ENCODE results near the gene ATP6V0E1. TPM values are rescaled to one million over a fixed set of nuclear protein-coding genes. Genes with fewer than 3 reads are reported as not detected.

ATP6V0E1 gene
- total RNA-seq, 1 experiment from 2014 or later: 216 TPM

DNA sequence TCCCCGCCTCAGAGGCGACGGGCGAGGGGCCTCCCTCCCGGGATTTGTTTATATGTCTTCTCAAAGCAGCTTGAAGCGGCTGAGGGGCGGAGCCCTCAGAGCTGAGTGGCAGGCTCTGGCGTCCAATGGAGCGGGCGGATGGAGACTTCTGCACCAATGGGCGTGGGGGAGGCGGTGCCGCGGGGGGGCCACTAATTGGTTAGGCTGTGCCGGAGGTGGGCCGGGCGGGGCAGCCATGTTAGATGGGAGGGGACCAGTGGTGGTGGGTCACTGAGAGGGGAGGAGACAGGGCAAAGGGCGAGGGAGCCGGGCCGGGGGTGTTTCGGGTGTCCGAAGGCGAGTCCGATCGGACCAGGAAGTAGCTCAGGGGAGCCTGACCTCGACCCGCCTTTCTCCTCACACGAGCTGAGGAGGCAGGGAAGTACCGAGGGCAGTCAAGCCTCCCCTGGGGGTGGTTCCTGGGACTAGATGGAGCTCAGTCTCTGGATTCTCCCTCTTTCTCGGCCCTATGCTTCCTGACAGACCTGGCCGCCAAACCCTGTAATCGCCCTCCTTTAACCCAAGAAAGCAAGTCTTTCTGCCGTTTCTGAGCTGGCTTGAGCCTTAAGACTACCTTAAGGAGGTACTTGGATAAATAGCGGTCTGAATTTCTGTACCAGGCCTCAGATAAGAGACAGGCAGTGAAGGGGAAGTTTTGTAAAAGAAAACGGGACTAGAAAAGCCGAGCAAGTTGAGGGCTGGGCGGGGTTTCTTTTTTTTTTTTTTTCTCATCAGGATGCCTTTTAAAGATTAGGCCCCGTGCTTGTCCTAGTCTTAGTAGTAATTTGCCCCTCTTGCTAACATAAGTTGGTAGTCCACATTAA, 73.7 kb downstream of the ATP6V0E1 start:
- ChIA-PET POLR2A (interaction anchor here (0.6 to 1.4 kb wide), 12 partner anchors 12 to 350 kb away, joined by 3 to 17 read pairs (median 4); partner anchors contain the start of genes ATP6V0E1, BNIP1 and STC2), CTCF (interaction anchor here (0.6 to 2.2 kb wide), 16 partner anchors 8 to 1597 kb away, joined by 3 to 29 read pairs (median 4); partner anchors contain the start of genes ATP6V0E1, BNIP1 and RPL26L1)
- H3K9me3 Mint-ChIP-seq (ENCODE audit: unreplicated experiment): no peaks in the 10 kb centered on the region
- BruUV-seq (replicated peaks): TSS peak; percentile 52
- TF ChIP-seq, protein P1, sequence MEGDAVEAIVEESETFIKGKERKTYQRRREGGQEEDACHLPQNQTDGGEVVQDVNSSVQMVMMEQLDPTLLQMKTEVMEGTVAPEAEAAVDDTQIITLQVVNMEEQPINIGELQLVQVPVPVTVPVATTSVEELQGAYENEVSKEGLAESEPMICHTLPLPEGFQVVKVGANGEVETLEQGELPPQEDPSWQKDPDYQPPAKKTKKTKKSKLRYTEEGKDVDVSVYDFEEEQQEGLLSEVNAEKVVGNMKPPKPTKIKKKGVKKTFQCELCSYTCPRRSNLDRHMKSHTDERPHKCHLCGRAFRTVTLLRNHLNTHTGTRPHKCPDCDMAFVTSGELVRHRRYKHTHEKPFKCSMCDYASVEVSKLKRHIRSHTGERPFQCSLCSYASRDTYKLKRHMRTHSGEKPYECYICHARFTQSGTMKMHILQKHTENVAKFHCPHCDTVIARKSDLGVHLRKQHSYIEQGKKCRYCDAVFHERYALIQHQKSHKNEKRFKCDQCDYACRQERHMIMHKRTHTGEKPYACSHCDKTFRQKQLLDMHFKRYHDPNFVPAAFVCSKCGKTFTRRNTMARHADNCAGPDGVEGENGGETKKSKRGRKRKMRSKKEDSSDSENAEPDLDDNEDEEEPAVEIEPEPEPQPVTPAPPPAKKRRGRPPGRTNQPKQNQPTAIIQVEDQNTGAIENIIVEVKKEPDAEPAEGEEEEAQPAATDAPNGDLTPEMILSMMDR (IDR thresholded peaks at IDR 0.05; ENCODE audit: insufficient read depth in 1 of 2, low read depth in 1 of 2, low read length in 1 of 2, severe bottlenecking in 1 of 2, unreplicated experiment in 1 of 2): peak in 1 of 2 experiments; percentile 30
- intact Hi-C loops (cut with micrococcal nuclease; ENCODE audit: unreplicated experiment): loop anchor here (1.0 to 5.0 kb wide), 6 partner anchors 12 to 273 kb away; partner anchors contain the start of gene BNIP1
- DNase-seq: peak; percentile 100
- Histone ChIP-seq H3K36me3 (ENCODE audit: control insufficient read depth, insufficient read depth, low read length) (no peaks in the 10 kb centered on the region), H3K27me3 (replicated peaks; ENCODE audit: control insufficient read depth, insufficient read depth, low read length) (no peaks in the 10 kb centered on the region), H3K9me3 (no peaks in the 10 kb centered on the region), H3K4me3 (ENCODE audit: low read depth, low read length) (peak overlapping the region; percentile 95), H3K4me1 (peaks cover 22% of the 10 kb centered on the region)
- H3K27ac Mint-ChIP-seq (ENCODE audit: unreplicated experiment): peak overlapping the region; percentile 90
- peaks cover 15% of the 10 kb centered on the region for H3K4me1 Mint-ChIP-seq (ENCODE audit: low read depth, unreplicated experiment)
- peak overlapping the region; percentile 94 for H3K4me3 Mint-ChIP-seq (ENCODE audit: unreplicated experiment)
- H3K27me3 Mint-ChIP-seq (ENCODE audit: insufficient read depth, unreplicated experiment): no peaks in the 10 kb centered on the region
- H3K36me3 Mint-ChIP-seq (ENCODE audit: insufficient read depth, unreplicated experiment): peaks cover 18% of the 10 kb centered on the region

DNA sequence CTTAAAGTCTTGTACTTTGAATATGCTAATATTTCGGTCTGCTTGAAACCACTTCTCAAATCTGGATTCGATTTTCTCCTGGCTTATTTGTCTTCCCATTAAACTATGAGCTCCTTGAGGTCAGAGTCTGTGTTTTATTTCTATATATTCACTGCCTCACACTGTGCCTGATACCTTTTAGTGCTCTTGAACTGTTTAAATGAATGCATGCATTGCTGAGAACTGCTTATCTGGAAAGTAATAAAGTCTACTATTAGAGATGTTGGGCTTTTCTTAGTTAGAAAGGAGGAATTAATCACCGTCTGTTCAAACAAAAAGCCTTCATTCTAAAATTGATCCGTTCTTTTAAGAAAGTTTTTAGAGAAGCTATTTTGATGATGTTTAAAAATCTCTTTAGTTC, 78.6 kb downstream of the ATP6V0E1 start:
- peaks cover 7% of the 10 kb centered on the region; the same call in 1 of the 2 replicates for H3K4me1 ChIP-seq
- Mint-ChIP-seq H3K27ac (ENCODE audit: unreplicated experiment) (no peak overlapping the region), H3K27me3 (ENCODE audit: insufficient read depth, unreplicated experiment) (no peaks in the 10 kb centered on the region), H3K4me1 (ENCODE audit: low read depth, unreplicated experiment) (no peaks in the 10 kb centered on the region), H3K4me3 (ENCODE audit: unreplicated experiment) (no peak overlapping the region), H3K9me3 (ENCODE audit: unreplicated experiment) (no peaks in the 10 kb centered on the region), H3K36me3 (ENCODE audit: insufficient read depth, unreplicated experiment) (peaks cover 5% of the 10 kb centered on the region)
- ChIA-PET CTCF (no interaction called here), POLR2A (no interaction called here)
- no peaks in the 10 kb centered on the region for H3K27me3 ChIP-seq (replicated peaks; ENCODE audit: control insufficient read depth, insufficient read depth, low read length)
- H3K4me3 ChIP-seq (ENCODE audit: low read depth, low read length): no peak overlapping the region
- BruUV-seq (replicated peaks): no TSS peak
- H3K9me3 ChIP-seq: no peaks in the 10 kb centered on the region
- TF ChIP-seq, protein P1 (IDR thresholded peaks at IDR 0.05; ENCODE audit: insufficient read depth in 1 of 2, low read depth in 1 of 2, low read length in 1 of 2, severe bottlenecking in 1 of 2, unreplicated experiment in 1 of 2): no peak
- H3K36me3 ChIP-seq (ENCODE audit: control insufficient read depth, insufficient read depth, low read length): no peaks in the 10 kb centered on the region
- no peak for DNase-seq
- intact Hi-C loops (cut with micrococcal nuclease; ENCODE audit: unreplicated experiment): no loop called here

DNA sequence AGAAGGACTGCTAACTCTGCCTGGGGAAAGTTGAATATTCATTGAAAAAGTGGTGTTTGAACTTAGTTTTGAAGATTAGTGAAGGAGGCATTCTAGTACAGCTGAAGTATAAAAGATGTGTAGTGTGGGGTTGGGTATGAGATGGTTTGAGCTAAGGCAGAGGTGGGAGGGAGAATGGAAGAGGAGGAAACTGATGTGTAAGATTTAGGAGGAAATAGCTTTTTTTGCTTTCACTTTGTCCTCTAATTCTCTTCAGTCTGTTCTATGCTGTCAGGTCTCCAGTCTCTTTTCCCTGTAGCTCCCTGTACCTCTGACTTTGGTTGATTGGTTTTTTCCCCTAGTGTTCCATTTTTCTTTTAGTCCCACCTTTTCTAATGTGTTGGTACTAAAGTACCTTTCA, 81.6 kb downstream of the ATP6V0E1 start:
- H3K27me3 Mint-ChIP-seq (ENCODE audit: insufficient read depth, unreplicated experiment): no peaks in the 10 kb centered on the region
- 0 out of 2 replicates have a peak, but pooled peaks cover 3% of the 10 kb centered on the region for H3K4me1 ChIP-seq
- H3K9me3 ChIP-seq: no peaks in the 10 kb centered on the region
- POLR2A ChIA-PET: interaction anchor here (0.6 kb wide), 1 partner anchor 11 kb away, joined by 4 read pairs; no protein-coding TSS in a partner anchor
- BruUV-seq (replicated peaks): no TSS peak
- no peaks in the 10 kb centered on the region for H3K27me3 ChIP-seq (replicated peaks; ENCODE audit: control insufficient read depth, insufficient read depth, low read length)
- TF ChIP-seq, protein P1 (IDR thresholded peaks at IDR 0.05; ENCODE audit: insufficient read depth in 1 of 2, low read depth in 1 of 2, low read length in 1 of 2, severe bottlenecking in 1 of 2, unreplicated experiment in 1 of 2): no peak
- no peaks in the 10 kb centered on the region for H3K4me1 Mint-ChIP-seq (ENCODE audit: low read depth, unreplicated experiment)
- H3K27ac Mint-ChIP-seq (ENCODE audit: unreplicated experiment): no peak overlapping the region
- no peak overlapping the region for H3K4me3 ChIP-seq (ENCODE audit: low read depth, low read length)
- no peaks in the 10 kb centered on the region for H3K36me3 ChIP-seq (ENCODE audit: control insufficient read depth, insufficient read depth, low read length)
- no peaks in the 10 kb centered on the region for H3K9me3 Mint-ChIP-seq (ENCODE audit: unreplicated experiment)
- H3K4me3 Mint-ChIP-seq (ENCODE audit: unreplicated experiment): no peak overlapping the region
- CTCF ChIA-PET: interaction anchor here (0.5 to 1.2 kb wide), 2 partner anchors 8 to 99 kb away, joined by 3 read pairs; no protein-coding TSS in a partner anchor
- no peaks in the 10 kb centered on the region for H3K36me3 Mint-ChIP-seq (ENCODE audit: insufficient read depth, unreplicated experiment)
- intact Hi-C loops (cut with micrococcal nuclease; ENCODE audit: unreplicated experiment): no loop called here
- no peak for DNase-seq
